Fibroblast of skin of right quadriceps (primary cell): ENCODE data around the gene HECW1.

ENCODE experiments used
- DNase-seq: peaks from one replicate; pipeline ENCODE4 v3.0.0-alpha.2; 2013

Gene HECW1

DNA sequence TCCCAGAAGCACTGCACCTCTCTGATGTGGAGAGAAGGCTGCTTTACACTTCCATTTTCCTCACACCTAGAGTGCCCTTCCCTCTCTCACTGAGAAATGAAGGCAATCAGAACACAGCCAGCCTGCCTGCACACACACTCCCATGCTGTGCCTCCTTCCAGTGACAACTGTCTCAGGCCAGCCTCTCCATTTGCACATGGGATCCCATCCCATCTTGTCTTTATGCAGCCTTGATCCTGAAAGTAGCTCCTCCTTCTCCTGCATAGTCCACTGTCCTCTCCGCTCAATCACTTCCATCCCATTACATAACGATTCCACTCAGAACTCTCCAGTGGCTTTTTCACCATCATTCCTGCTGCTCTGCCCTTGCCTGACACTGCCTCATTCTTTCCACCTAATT is 266.8 kb downstream of the HECW1 start:
- DNase-seq, result no peak

- DNase-seq, result no peak
Observed at GRCh38 chr7:43384616-43385308, 272.3 kb downstream of the HECW1 start.

GRCh38 chr7:43385309-43385680 is 272.8 kb downstream of the HECW1 start:
- no peak for DNase-seq

DNA sequence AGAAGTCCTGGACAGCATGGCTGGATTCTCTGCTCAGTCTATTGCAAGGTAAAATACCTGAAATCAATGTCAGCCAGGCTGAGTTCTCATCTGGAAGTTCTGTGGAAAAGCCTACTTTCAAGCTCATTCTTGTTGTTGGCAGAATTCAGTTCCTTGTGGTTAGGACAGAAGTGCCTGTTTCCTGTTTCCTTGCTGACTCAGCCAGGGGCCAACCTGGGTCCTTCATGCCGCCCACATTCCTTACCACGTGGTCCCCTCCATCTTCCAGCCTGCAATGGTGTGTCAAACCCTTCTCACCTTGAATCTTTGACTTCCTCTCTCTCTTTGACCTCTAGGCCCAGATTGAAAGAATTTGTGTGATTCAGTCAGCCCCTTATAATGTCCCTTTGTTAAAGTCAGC is 273.4 kb downstream of the HECW1 start:
- peak; percentile 6 for DNase-seq

DNA sequence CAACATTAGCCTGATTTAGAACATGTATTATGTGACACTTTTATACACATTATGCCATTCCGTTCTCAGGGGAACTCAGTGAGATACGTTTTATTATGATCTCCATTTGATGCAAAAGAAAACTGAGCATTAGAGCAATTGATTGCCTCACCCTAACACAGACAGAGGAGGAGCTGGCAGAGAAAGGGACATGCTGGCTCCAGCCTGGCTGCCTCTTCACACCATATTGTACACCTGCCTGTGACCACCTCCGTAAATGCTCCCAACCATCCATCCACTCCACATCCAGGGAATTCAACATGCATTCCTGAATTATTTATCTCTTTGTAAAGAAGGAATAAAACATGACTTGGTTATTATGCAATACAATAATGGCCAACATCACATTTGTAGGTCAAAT is 275.5 kb downstream of the HECW1 start:
- DNase-seq, result no peak

- DNase-seq, result no peak
Observed at GRCh38 chr7:43390576-43390975, 278.1 kb downstream of the HECW1 start.

GRCh38 chr7:43391518-43391917 is 279.1 kb downstream of the HECW1 start:
- no peak for DNase-seq

GRCh38 chr7:43392638-43393330 is 280.3 kb downstream of the HECW1 start:
- no peak for DNase-seq

DNA sequence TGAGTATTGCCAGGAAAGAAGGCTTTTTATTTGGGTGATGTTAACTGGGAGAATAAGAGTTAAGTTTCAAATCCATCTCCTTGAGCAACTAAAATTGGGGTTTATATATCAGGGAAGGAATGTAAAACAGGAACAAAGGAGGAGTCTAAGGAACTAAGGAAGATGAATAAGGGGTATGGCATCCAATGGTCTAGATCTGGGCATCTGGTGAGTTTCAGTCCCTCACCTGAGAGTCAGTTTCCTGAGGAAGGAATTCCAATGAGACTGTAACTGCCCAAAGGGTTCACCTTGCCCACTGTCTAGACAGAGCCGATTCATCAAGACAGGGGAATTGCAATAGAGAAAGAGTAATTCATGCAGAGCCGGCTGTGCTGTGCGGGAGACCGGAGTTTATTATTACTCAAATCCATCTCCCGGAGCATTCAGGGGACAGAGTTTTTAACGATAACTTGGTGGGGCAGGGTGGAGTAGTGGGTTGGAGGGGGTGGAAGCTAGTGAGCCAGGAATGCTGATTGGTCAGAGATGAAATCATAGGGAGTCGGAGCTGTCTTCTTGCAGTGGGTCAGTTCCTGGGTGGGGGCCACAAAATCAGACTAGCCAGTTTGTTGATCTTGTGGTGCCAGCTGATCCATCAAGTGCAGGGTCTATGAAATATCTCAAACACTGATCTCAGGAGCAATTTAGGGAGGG is 282.1 kb downstream of the HECW1 start:
- DNase-seq, result peak; percentile 6

DNA sequence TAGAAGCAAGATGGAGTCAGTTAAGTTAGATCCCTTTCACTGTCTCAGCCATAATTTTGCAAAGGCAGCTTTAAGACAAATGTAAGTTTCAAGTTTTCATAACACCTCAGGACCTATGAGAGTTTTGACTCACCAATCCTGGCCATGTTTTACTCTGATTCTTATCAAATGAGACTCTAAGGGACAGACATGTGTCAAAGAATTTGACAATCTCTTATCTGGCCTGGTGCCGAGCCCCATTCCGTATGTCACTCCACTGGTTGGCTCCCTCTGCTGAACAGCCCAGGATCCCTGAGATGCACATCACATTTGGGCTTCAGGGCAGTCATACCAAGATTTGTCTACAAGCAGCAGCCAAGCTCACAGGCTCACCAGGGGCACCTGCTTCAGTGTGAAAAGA is 282.9 kb downstream of the HECW1 start:
- no peak for DNase-seq

DNA sequence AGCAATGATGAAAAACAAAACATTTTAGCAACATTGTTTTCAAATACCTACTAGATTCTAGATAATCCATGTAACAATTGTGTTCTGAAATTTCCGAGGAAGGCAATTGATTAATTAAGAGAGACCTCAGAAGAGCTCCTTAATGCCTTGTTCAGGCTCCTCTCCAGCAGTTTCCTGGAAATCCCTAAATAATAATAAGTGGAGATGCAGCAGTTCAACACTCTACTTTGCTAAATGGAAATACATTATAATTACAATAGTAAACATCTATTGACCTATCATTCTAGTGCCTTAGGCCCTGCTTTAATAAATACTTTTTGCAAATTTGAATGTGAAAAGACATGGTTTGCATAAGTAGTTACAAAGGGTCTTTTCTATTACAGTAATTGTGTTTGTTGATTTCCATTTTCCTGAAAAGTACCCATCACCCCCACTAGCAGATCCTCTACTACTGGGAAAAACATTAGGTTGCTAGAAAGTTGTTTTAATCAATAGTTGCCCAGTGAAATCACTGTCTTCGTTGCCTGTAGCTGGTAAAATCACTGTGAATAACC is 283.8 kb downstream of the HECW1 start:
- no peak for DNase-seq

GRCh38 chr7:43398831-43399230 is 286.4 kb downstream of the HECW1 start:
- DNase-seq, result no peak

DNA sequence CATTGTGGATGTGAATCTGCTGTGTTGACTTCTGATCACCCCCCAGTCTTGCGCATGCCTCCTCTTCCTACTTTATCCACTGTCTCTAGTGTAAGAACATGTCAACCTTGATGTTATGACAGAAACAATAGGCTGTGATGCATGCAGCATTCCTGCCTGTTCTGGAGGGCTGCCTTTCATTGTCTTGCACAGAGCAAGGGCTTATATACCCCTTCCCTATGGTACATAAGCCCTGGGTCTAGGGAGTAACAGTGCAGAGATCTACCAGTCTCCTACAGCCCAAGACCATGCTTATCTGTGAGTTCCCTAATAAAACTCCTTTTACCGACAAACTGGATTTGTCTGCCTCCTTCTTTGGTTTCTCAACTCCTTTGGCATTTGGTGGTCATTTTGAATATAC is 293.5 kb downstream of the HECW1 start:
- DNase-seq, result no peak

GRCh38 chr7:43406961-43407360 is 294.5 kb downstream of the HECW1 start:
- DNase-seq, result no peak

DNA sequence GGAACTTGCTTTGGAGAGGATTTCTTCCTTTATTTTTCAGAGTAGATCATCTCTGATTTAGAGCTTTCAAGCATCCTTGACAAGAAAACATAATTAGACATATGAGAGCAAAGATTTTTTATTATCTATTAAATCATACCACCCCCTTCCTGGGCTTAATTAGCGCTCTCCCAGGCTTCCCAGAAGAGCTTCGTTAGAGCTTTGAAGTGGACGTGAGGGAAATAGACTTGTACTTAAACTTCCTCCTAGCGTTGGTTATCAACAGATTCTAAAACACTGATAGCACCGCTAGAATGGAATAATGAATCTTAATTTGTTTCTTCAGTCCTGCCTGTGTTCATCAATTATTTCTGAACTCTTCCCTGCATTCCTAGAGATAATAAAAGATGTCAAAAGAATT is 296.5 kb downstream of the HECW1 start:
- no peak for DNase-seq

GRCh38 chr7:43417455-43417854 is 305.0 kb downstream of the HECW1 start:
- no peak for DNase-seq

- peak; percentile 23 for DNase-seq
Observed at GRCh38 chr7:43430411-43430810, 318.0 kb downstream of the HECW1 start.

DNA sequence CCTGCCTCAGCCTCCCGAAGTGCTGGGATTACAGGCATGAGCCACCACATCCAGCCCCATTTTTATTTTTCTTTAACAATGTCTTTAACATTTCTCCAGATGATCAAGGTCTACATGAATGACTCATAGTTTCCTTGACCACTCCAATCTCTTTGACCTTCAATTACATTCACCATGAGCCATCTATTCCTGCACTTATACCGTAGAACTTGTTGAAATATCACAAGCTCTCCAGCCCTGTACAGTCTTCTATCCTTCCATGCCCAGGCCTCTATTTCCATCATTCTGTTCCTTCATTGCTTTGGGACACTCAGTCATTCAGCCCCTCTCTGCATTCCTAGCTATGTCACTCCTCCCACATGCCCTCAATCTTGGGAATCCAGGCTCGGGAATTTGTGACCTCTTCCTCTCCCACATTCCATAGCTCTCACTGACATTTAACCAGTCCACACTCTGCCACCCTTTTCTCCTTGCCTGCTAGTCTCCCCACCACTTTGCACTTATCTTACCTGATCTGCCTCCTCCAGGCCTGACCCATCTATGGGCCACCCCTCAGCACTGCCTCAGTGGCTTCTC is 318.7 kb downstream of the HECW1 start:
- peak; percentile 17 for DNase-seq

DNA sequence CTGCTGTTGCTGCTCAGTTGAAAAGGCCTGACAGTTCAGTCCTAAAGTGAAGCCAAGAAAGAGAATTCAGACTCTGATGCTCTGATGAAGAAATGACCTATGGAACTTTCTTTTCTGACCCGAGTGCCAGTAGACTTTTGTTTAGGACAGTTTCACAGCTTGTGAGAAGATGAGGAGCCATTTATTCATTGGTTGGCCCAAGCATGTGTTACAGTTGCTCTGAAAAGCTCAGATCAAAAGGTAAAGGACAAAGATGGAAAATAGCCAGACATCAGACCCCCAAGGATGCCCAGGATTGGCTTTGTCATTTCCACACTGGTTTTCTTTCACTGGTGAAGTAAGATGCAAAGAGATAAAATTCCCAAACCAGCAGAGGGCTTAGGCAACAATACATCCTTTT is 321.2 kb downstream of the HECW1 start:
- no peak for DNase-seq

DNA sequence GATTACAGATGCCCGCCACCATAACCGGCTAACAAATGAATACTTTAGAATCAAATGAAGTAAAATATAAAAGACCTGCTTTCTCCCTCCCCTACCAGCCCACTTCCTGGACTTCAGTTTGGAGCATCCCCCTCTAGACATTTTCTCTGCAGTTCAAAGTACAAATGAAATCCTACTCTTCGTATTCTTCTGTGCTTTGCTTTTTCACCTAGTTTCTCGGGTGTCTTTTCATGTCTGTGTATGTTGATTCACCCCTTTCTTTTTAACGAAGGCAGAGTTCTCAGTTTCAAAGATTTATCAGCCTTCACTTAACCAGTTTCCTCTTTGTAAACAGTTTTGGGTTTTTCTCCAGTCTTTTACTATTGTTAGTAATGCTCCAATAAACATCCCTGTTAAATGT is 324.6 kb downstream of the HECW1 start:
- DNase-seq, result no peak

DNA sequence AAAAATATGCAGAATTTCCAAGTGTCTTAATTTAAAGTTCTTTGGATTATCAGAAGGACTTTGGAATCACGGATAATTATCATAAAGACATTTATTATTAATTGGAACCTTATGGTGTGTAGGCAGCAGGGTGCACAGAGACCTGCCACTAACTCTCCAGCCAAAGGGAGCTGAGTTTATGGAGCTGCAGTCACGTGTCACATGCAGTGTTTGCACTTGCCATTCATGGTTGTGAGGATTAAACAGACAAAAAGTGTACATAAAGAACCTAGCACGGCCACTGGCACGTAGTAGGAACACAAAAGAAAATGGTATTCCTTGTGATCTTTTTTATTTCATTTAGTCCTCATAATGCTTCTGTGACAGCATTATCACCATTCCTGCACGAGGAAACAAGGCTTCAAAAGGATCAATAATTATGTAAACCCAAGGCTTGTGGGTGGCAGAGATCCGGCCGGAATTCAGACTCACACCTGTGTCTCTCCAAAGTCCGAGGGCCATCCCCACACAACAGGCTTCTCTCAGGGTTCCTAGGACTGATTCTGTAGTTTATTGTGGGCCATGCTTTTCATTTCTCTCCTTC is 326.5 kb downstream of the HECW1 start:
- DNase-seq, result no peak

DNA sequence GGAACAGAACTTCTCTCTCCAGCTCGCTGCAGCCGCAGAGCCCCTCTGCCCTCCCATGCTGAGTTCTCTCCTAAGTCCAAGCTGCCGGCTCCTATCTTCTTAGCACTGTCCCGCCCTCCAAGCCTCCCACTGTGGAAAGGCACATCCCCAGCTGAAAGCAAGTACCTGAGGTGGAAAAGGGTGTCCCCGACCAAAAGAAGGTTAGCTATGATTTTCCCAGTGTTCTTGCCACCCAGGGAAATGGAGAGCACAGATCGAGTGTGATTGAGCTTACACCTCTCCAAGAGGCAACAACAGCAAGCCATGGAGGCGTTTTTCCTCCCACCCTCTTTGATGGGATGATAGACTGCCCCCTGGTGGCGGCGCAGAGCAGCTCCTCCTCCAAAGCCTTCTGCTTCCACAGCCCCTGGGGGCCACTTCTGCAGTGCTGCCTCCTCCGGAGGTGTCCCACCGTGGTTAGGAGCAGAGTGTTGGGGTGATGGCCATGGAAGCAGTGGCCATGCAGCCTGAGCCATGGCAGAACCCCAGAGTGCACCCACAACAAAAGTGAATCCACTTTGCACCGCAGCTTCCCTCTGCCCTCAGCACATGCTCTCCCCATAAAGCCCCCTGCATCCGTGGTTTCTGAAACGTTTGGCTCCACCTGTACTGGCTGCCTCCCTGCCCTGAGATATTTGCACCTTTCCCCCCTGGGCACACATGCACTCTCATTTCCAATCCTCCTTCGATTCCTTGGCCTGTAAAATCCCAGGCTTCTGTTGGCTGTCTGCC is 327.4 kb downstream of the HECW1 start:
- DNase-seq, result peak; percentile 42
